ENCODE data around the gene TXNL4A.

DNA sequence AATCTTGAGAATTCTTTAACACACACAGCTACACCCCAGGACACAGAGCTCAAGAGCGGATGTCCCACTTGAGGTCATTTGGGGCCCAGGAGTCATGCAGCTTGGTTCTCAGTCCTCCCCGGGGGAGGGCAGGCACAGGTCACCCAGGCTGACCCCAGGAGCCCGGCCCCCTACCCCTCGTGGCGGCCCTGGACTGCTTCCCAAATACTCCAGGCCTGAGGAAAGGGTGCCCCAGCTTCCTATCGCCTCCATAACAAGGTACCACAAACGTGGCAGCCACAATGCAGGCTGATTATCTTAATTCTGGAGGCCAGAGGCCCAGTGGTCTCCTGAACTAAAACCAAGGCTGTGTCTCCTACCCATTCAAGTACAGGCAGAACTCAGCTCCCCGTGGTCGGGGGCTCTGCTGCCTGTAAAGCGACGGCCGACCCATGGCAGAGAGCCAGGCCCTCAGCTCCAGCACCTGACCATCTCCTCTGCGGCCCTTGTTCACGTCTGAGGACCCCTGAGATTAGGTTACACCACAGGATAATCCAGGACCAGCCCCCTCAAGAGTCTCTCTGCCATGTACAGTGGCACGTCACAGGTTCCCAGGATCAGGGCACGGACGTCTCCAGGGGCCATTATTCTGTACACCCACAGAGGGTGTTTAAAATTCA is 47.4 kb downstream of the TXNL4A start:
- no peak for TF ChIP-seq CTCF (IDR thresholded peaks at IDR 0.05; ENCODE audit: poor library complexity)
- no peak for TF ChIP-seq EZH2phosphoT487 (IDR thresholded peaks at IDR 0.05; ENCODE audit: low read depth, severe bottlenecking, unreplicated experiment)

All from hepatocyte (in vitro differentiated cells).